T-helper 22 cell (primary cell): ENCODE data around the gene SRP14.
"Not testable (repeated sequence)": the region's sequence is repeated elsewhere in the genome, so short reads cannot be mapped to it uniquely, and the experiment has no call there.

Experiments
- DNase-seq: peaks from one replicate; pipeline ENCODE4 v3.0.0-alpha.2; 2020; ENCODE audit warnings: low read depth

The SRP14 gene

GRCh38 chr15:40028853-40029252 is 10.1 kb downstream of the SRP14 start:
- no peak for DNase-seq

- no peak for DNase-seq
Measured at GRCh38 chr15:40028193-40028592, 10.8 kb downstream of the SRP14 start.

- DNase-seq: no peak
Measured at GRCh38 chr15:40016224-40016865, 22.6 kb downstream of the SRP14 start.

GRCh38 chr15:40014390-40014789 is 24.6 kb downstream of the SRP14 start:
- DNase-seq: no peak

- not testable (repeated sequence) for DNase-seq
Measured at GRCh38 chr15:40013372-40013771, 25.6 kb downstream of the SRP14 start.

- no peak for DNase-seq
Measured at GRCh38 chr15:40011303-40011702, 27.7 kb downstream of the SRP14 start.

GRCh38 chr15:40010686-40011085 is 28.3 kb downstream of the SRP14 start:
- no peak for DNase-seq

GRCh38 chr15:40008061-40008765 is 30.8 kb downstream of the SRP14 start:
- no peak for DNase-seq

GRCh38 chr15:40006646-40007045 is 32.3 kb downstream of the SRP14 start:
- no peak for DNase-seq

GRCh38 chr15:40006003-40006402 is 33.0 kb downstream of the SRP14 start:
- DNase-seq: no peak

- no peak for DNase-seq
Measured at GRCh38 chr15:40003116-40003916, 35.7 kb downstream of the SRP14 start.

- no peak for DNase-seq
Measured at GRCh38 chr15:40002295-40002694, 36.7 kb downstream of the SRP14 start.

GRCh38 chr15:39999538-40000200 is 39.3 kb downstream of the SRP14 start:
- no peak for DNase-seq

- DNase-seq: no peak
Measured at GRCh38 chr15:39998511-39999077, 40.4 kb downstream of the SRP14 start.

GRCh38 chr15:39997639-39998038 is 41.3 kb downstream of the SRP14 start:
- no peak for DNase-seq

- no peak for DNase-seq
Measured at GRCh38 chr15:39997031-39997430, 42.0 kb downstream of the SRP14 start.

- DNase-seq: not testable (repeated sequence)
Measured at GRCh38 chr15:39996228-39996627, 42.8 kb downstream of the SRP14 start.

- not testable (repeated sequence) for DNase-seq
Measured at GRCh38 chr15:39992953-39993352, 46.0 kb downstream of the SRP14 start.

GRCh38 chr15:39990706-39991105 is 48.3 kb downstream of the SRP14 start:
- no peak for DNase-seq

GRCh38 chr15:39987821-39988220 is 51.2 kb downstream of the SRP14 start:
- DNase-seq: no peak
